Left colon (tissue), 2 donors: Measurements from ENCODE around the gene TMPRSS3. TPM values are rescaled to one million over a fixed set of nuclear protein-coding genes. Genes with fewer than 3 reads are reported as not detected.

Experiments used
- ATAC-seq: fragments of 200-7000 bp; cut with Tn5 transposase; one replicate; pipeline ENCODE4 v1.9.1; 2020; ENCODE audit warnings: mild to moderate bottlenecking, moderate library complexity
- DNase-seq, 2 donors: peaks; one replicate each; pipeline ENCODE4 v3.0.0-alpha.2; 2020
- intact Hi-C, 2 donors: fragments of 100-400 bp; cut with DNase I in 1 of 2; cut with micrococcal nuclease in 1 of 2; formaldehyde crosslinking; loops; one replicate each; pipeline versions ENCODE4 v1.11.2 to v1.14.0; 2022; cut with DNase I, micrococcal nuclease
- total RNA-seq, 2 donors: library from RNA; stranded (reverse); fragmentation: NEBNext Ultra II Directional; extraction: Animal tissue kit (Norgen Biotek cat#: 25700); gene quantifications; one replicate each; pipeline ENCODE4 v1.2.1, GENCODE V29; 2021
- donor health status: DM: no; HTN: no; CAD: no.
- donor health status: DM: yes; HTN: yes; CAD: no.

Gene TMPRSS3
- total RNA-seq, 2 donors from 2014 or later, result 0.43 to 0.61 TPM

DNA sequence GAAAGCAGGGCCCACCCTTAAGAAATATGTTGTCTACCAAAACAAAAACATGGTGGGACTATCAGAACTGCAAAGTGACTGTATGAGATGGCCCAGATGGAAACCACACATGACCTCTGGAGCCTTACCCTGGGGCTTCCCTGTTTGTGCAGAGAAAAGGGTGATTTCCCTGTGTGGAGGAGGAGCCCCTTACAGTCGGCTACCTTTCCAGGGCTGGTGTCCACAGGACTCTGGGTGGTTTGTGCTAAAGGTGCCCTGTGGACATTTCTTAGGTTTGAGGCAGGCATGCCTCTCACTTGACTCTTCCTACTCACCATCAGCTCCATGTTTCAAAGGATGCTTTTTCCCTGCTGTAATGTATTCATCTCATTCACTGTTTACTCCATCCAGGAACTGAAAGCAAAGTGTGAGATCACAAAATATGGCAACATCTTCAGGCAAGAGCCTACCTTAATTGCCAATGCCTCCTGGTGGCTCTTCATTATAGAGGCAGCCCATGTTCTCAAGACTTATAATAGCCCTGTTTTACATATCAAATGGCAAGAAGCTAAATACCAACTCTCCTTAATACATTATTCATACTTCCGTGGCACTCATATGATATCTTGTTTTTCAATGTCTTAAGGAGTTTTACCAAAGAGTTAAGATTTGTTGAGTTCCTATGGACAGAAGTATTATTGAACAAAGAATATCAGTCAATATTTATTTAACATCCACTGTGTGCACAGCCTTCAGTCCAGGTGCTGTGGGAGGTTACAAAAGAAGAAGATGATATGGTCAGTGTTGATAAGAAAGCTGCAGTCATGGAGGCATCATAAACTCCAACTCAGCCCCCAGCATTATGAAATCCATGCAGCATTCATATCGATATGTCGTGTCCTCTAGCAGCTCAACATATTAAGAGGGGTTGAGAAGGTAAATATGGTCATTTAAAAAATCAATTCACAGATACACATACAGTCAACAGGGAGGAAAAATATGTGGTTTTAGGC lies 65.2 kb downstream of the TMPRSS3 start:
- DNase-seq (peak in 1 of 2 donors; percentile 19), ATAC-seq (peak; percentile 31)
- intact Hi-C loops, result no loop called here

DNA sequence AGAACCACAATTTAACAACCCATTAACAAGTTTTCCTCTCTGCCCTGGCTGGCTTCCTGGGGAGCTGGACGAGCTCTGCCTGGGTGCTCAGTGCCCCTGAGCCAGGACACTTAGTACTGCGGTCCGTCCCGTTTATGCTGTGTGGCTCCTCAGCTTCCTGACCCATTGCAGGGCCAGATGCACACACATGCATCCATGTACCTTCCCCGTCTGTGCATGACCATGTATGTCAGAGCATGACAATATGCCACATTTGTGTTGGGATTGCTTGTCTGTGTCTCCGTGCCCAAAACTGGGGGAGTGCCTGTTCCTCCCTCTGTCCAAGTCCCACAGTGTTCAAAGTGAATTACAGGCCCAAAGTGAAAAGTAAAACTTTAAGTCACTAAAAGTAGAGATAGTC lies 71.0 kb downstream of the TMPRSS3 start:
- intact Hi-C loops, result no loop called here
- DNase-seq (no peak), ATAC-seq (no peak)

Other genes starting within 250 kb of the TMPRSS3 start
- 10 to 100 TPM; 17.0 to 86.9 TPM for gene ABCG1, start 176.9 kb downstream of the TMPRSS3 start, total RNA-seq
- gene TFF3, start 80.6 kb downstream of the TMPRSS3 start, total RNA-seq, result 1,000 to 10,000 TPM; 3,156 to 4,796 TPM
- gene TFF2, start 45.1 kb downstream of the TMPRSS3 start, total RNA-seq, result under 1 TPM; 0.87 to 0.98 TPM
- gene TFF1, start 29.5 kb downstream of the TMPRSS3 start, total RNA-seq, result 100 to 1,000 TPM; 208 to 322 TPM
- 1 to 10 TPM in 1 of 2 donors, under 1 TPM in 1; 0.67 to 1.0 TPM for gene UBASH3A, start 7.8 kb upstream of the TMPRSS3 start, total RNA-seq
- gene RSPH1, start 100.2 kb upstream of the TMPRSS3 start, total RNA-seq, result 1 to 10 TPM; 3.3 to 7.4 TPM
- gene SLC37A1, start 117.8 kb upstream of the TMPRSS3 start, total RNA-seq, result 100 to 1,000 TPM in 1 of 2 donors, 10 to 100 TPM in 1; 63.5 to 171 TPM